Heart left ventricle (tissue), 16 donors: ENCODE data around the gene MAP2K5. TPM values are rescaled to one million over a fixed set of nuclear protein-coding genes. Genes with fewer than 3 reads are reported as not detected.

Experiments used
- ATAC-seq, 4 donors: fragments of 200-7000 bp; cut with Tn5 transposase; one replicate each; pipeline ENCODE4 v1.9.1; 2020 to 2022; ENCODE audit warnings: moderate library complexity in 4 of 4, mild to moderate bottlenecking in 3 of 4, moderate number of reproducible peaks in 1 of 4
- DNase-seq, 5 donors: peaks; one replicate each; pipeline ENCODE4 v3.0.0-alpha.2; 2020
- H3K27ac ChIP-seq, 12 donors: fragments of 200-600 bp; sonication (generic) in 4 of 12; one replicate each; pipeline versions ENCODE4 v1.5.0 to v1.8.0; 2016 to 2022; ENCODE audit warnings: mild to moderate bottlenecking in 2 of 12
- H3K27me3 ChIP-seq, 9 donors: fragments of 200-600 bp; sonication (generic) in 2 of 9; one replicate each; pipeline versions ENCODE4 v1.5.1 to v1.8.0; 2016 to 2022; ENCODE audit warnings: mild to moderate bottlenecking in 3 of 9
- H3K36me3 ChIP-seq, 9 donors: fragments of 200-600 bp; sonication (generic) in 2 of 9; one replicate each; pipeline versions ENCODE4 v1.5.0 to v1.8.0; 2018 to 2022; ENCODE audit warnings: mild to moderate bottlenecking in 2 of 9
- H3K4me1 ChIP-seq, 12 donors: fragments of 200-600 bp; sonication (generic) in 4 of 12; one replicate each; pipeline versions ENCODE4 v1.5.0 to v1.8.0; 2016 to 2022; ENCODE audit warnings: mild to moderate bottlenecking in 3 of 12
- H3K4me3 ChIP-seq, 12 donors: fragments of 200-600 bp; sonication (generic) in 4 of 12; one replicate each; pipeline versions ENCODE4 v1.5.0 to v1.8.0; 2017 to 2022; ENCODE audit warnings: mild to moderate bottlenecking in 9 of 12, moderate library complexity in 4 of 12
- H3K9me3 ChIP-seq, 12 donors: fragments of 200-600 bp; sonication (generic) in 4 of 12; one replicate each; pipeline versions ENCODE4 v1.5.0 to v1.8.0; 2016 to 2022; ENCODE audit warnings: mild to moderate bottlenecking in 1 of 12
- CTCF ChIP-seq, 12 donors: fragments of 200-600 bp; sonication (generic) in 4 of 12; IDR thresholded peaks; one replicate each; pipeline versions ENCODE4 v1.5.0 to v1.8.0; 2018 to 2022; ENCODE audit warnings: antibody characterized with exemption in 12 of 12, mild to moderate bottlenecking in 5 of 12
- POLR2A ChIP-seq, 2 donors: fragments of 450-650 bp; IDR thresholded peaks; one replicate each; pipeline ENCODE4 v1.6.1; 2017; ENCODE audit warnings: antibody characterized with exemption in 2 of 2, mild to moderate bottlenecking in 2 of 2, moderate library complexity in 2 of 2
- WGBS, 4 donors: extraction: QIAGEN DNeasy Blood & Tissue Kit in 2 of 4; methylation state at CpG; one replicate each; pipeline versions ENCODE4 v1.1.5 to v1.1.7; 2013 to 2018; 5-methylcytosine and 5-hydroxymethylcytosine counted together
- intact Hi-C, 10 donors: fragments of 100-400 bp; cut with DNase I; formaldehyde crosslinking; loops; one replicate each; pipeline versions ENCODE4 v1.11.1 to v1.14.2; 2022
- polyA plus RNA-seq, 2 donors: library from polyadenylated mRNA; stranded (reverse); fragments of 200-250 nt; gene quantifications; one replicate each; pipeline ENCODE4 v1.2.3, GENCODE V29; 2013
- total RNA-seq, 9 donors: library from RNA; depleted of rRNA in 2 of 9; stranded (reverse); fragments of >200 nt in 2 of 9; fragmentation: NEBNext Ultra II Directional in 3 of 9; extraction: Animal tissue kit (Norgen Biotek cat#: 25700) in 3 of 9; gene quantifications; one replicate each; pipeline versions ENCODE4 v1.1.0 to v1.2.4, GENCODE V29; 2016 to 2023
- donor health status: ischemic (EF 13 %, LVEDD 7.1; RV severe dilation, severe dysfunction).
- donor health status: healthy with polysubstance abuse.
- donor health status: DM: no; HTN: yes; CAD: no.
- donor health status: DM: no; HTN: no; CAD: no.
- donor health status: ischemic (EF 25% LVEDD 6.9; RV normal size, moderate dysfunction).
- donor health status: ischemic (EF 25% LVEDD 5.7; RV mildly dilated, moderate dysfunction).
- donor health status: healthy.
- donor health status: DM: yes; HTN: yes; CAD: no.
- donor health status: ischemic (EF 35%, LVEDD 5.7; RV mildly dilated, moderate dysfunction).
- donor health status: nonischemic (EF 11% LVEDD 7.7; RV severe dilation, severe dysfunction).
- donor health status: DM: yes; HTN: yes; CAD: no.
- donor health status: PGD.
- donor health status: ischemic (EF 29% LVEDD 5.4; RV normal size, mild dysfunction).
- donor health status: nonischemic (EF 23%, LVEDD 6.1; RV moderate dilation, normal function).

Gene MAP2K5
- total and polyA plus RNA-seq, 11 donors, result 8.1 to 32.0 (median 19.1) TPM

DNA sequence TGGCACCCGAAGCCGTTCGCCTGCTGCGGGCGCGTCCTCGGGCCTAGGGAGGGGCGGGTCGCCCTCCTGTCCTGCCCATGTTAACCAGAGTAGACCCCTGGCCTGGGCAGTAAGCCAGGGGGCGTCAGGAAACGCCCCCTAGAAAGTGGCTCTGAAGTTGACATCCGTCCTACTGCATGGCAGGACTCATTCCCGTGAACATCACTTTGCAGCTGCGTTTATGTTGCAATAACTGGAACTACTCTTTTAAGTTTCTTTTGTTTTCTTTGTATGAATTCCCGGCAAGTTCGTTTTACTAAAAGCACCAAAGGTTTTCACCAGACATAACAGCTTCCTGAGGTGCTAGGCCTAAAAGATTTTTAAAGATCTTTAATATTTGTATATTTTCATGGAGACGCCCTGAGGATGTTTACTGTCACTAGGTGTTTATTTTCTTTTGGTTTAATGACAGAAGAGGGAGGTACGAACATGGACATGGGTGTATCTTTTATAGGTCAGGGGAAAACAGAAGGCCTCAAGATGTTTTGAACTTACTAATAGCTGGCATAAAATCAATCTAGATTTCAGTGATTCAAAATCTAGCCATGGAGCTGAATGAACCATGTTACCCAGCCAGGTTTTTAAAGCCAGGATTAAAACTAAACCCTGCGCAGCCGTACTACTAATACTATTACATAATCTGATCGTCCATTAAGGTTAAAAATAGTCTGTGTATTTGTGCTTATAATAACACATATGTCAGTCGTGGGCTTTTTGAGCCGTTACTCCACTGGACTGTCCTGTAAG lies 20.5 kb upstream of the MAP2K5 start:
- TF ChIP-seq CTCF (IDR thresholded peaks at IDR 0.05) (no peak), POLR2A (IDR thresholded peaks at IDR 0.05) (no peak)
- intact Hi-C loops, result loop anchor here in 6 of 10 donors (1.0 to 10.0 kb wide), 5 partner anchors 20 to 317 kb away; partner anchors contain the start of gene MAP2K5 (in 2 of the 6)
- peak in 1 of 5 donors; percentile 12 for DNase-seq
- no peaks in the 10 kb centered on the region for H3K27me3 ChIP-seq
- 0 to 1% (median 1%) methylated on average over 19 to 23 of the region's 23 CpGs for WGBS, 4 donors
- peak; percentile 4 to 65 (median 46) for ATAC-seq
- H3K4me3 ChIP-seq, result peak overlapping the region; percentile 54 to 95 (median 74)
- peaks cover 0 to 37% (median 25%) of the 10 kb centered on the region in 12 donors for H3K4me1 ChIP-seq
- H3K27ac ChIP-seq, result peak overlapping the region; percentile 92 to 99 (median 97)
- peaks cover 0 to 18% (median 6%) of the 10 kb centered on the region in 9 donors for H3K36me3 ChIP-seq
- H3K9me3 ChIP-seq, result no peaks in the 10 kb centered on the region

- peak overlapping the region in 7 of 12 donors; percentile 96 to 99 (median 98) for H3K27ac ChIP-seq
- WGBS, 4 donors, result 63 to 86% (median 81%) methylated on average over 1 of the region's 1 CpG
Measured at GRCh38 chr15:67523330-67523729, 19.2 kb upstream of the MAP2K5 start.

GRCh38 chr15:67524235-67524634 lies 18.3 kb upstream of the MAP2K5 start:
- Histone ChIP-seq H3K9me3 (no peaks in the 10 kb centered on the region), H3K27ac (no peak overlapping the region), H3K4me1 (peaks cover 0 to 42% (median 25%) of the 10 kb centered on the region in 12 donors), H3K4me3 (no peak overlapping the region), H3K36me3 (peaks cover 0 to 31% (median 11%) of the 10 kb centered on the region in 9 donors), H3K27me3 (no peaks in the 10 kb centered on the region)
- DNase-seq, result no peak
- intact Hi-C loops, result loop anchor here in 6 of 10 donors (2.0 to 10.0 kb wide), 3 partner anchors 17 to 313 kb away; no protein-coding TSS in a partner anchor
- no peak for ATAC-seq
- TF ChIP-seq CTCF (IDR thresholded peaks at IDR 0.05), result no peak
- no peak for TF ChIP-seq POLR2A (IDR thresholded peaks at IDR 0.05)

More at GRCh38 chr15:67523330-67523729, 19.2 kb upstream of the MAP2K5 start:
- ATAC-seq (no peak), DNase-seq (no peak)
- H3K4me1 ChIP-seq, result peaks cover 0 to 39% (median 25%) of the 10 kb centered on the region in 12 donors
- no peaks in the 10 kb centered on the region for H3K27me3 ChIP-seq
- intact Hi-C loops, result loop anchor here in 5 of 10 donors (5.0 to 10.0 kb wide), 2 partner anchors 311 to 314 kb away; no protein-coding TSS in a partner anchor
- TF ChIP-seq POLR2A (IDR thresholded peaks at IDR 0.05) (no peak), CTCF (IDR thresholded peaks at IDR 0.05) (no peak)
- H3K36me3 ChIP-seq, result peaks cover 0 to 22% (median 11%) of the 10 kb centered on the region in 9 donors
- H3K4me3 ChIP-seq, result peak overlapping the region in 6 of 12 donors; percentile 64 to 91 (median 78)
- no peaks in the 10 kb centered on the region for H3K9me3 ChIP-seq

DNA sequence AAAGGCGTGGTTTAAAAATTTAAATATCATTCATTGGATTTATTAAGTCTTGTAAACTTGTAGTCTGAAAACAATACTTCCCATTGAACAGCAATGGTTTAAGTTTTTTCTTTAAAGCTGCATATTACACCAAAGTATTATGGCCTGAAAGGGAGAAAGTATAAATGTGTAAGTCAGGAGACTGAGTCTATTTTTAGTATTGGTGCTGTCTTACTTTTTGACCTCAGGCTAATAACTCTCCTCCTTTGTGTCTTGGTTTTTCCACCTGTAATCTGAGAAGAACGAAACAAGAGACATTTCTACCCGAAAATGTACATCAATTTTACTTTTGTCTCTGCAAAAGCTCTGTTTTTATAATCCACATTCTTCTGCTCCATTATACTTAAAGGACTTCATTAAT lies 14.0 kb upstream of the MAP2K5 start:
- H3K27me3 ChIP-seq, result no peaks in the 10 kb centered on the region
- H3K9me3 ChIP-seq, result no peaks in the 10 kb centered on the region
- TF ChIP-seq POLR2A (IDR thresholded peaks at IDR 0.05) (no peak), CTCF (IDR thresholded peaks at IDR 0.05) (no peak)
- H3K4me1 ChIP-seq, result peaks cover 0 to 24% (median 10%) of the 10 kb centered on the region in 12 donors
- peaks cover 0 to 38% (median 11%) of the 10 kb centered on the region in 9 donors for H3K36me3 ChIP-seq
- intact Hi-C loops, result loop anchor here in 1 of 10 donors (10.0 kb wide), 1 partner anchor 306 kb away; no protein-coding TSS in a partner anchor
- no peak overlapping the region for H3K4me3 ChIP-seq
- no peak overlapping the region for H3K27ac ChIP-seq
- DNase-seq, result no peak
- no peak for ATAC-seq
- 93 to 96% (median 96%) methylated on average over 3 of the region's 3 CpGs for WGBS, 4 donors
